ENCODE results near the gene TBC1D4.

The TBC1D4 gene

GRCh38 chr13:75402787-75403186, 79.2 kb downstream of the TBC1D4 start:
- H3K9me3 ChIP-seq (ENCODE audit: insufficient read depth, low read depth, low read length) = no peaks in the 10 kb centered on the region
- no peak overlapping the region for H2BK12ac ChIP-seq (ENCODE audit: low read length)
- H3K36me3 ChIP-seq (ENCODE audit: control insufficient read depth in 1 of 2, insufficient read depth in 2 of 2, low read length in 2 of 2) = no peaks in the 10 kb centered on the region
- no CpG with 5 or more reads among the region's 2 CpGs for WGBS (ENCODE audit: extremely low coverage, insufficient coverage, insufficient read length)
- H4K91ac ChIP-seq (ENCODE audit: low read depth, low read length) = no peak overlapping the region
- no peak overlapping the region for H3K4ac ChIP-seq (ENCODE audit: low read depth, low read length)
- H2AK5ac ChIP-seq (ENCODE audit: low read length) = no peak overlapping the region
- H3K4me3 ChIP-seq (ENCODE audit: low read depth, low read length) = no peak overlapping the region
- no peak overlapping the region for H2BK120ac ChIP-seq (ENCODE audit: insufficient read depth, low read length, poor library complexity)
- no peak overlapping the region for H3K14ac ChIP-seq (ENCODE audit: low read length)
- no peak overlapping the region for H3K23ac ChIP-seq (ENCODE audit: low read length)
- H3K27ac ChIP-seq (ENCODE audit: low read depth, low read length) = no peak overlapping the region
- no peak overlapping the region for H4K8ac ChIP-seq (ENCODE audit: low read depth, low read length)
- no peak overlapping the region for H2AFZ ChIP-seq (ENCODE audit: insufficient read depth, low read length, poor library complexity)
- H3K9ac ChIP-seq (ENCODE audit: low read length) = no peak overlapping the region
- no peak overlapping the region for H2BK5ac ChIP-seq (ENCODE audit: low read depth, low read length, poor library complexity)
- H3K79me1 ChIP-seq (ENCODE audit: low read length) = no peaks in the 10 kb centered on the region
- no peak for DNase-seq
- H3K79me2 ChIP-seq (ENCODE audit: control insufficient read depth, insufficient read depth, low read length, poor library complexity) = no peaks in the 10 kb centered on the region
- H3K4me2 ChIP-seq (ENCODE audit: low read length) = no peak overlapping the region
- H4K12ac ChIP-seq (ENCODE audit: low read depth, low read length) = no peak overlapping the region
- no peak overlapping the region for H3K18ac ChIP-seq (ENCODE audit: low read length)
- no peaks in the 10 kb centered on the region for H3K4me1 ChIP-seq (ENCODE audit: control insufficient read depth in 1 of 2, insufficient read depth in 2 of 2, low read length in 2 of 2)
- H3K27me3 ChIP-seq (ENCODE audit: insufficient read depth, low read length) = no peaks in the 10 kb centered on the region

DNA sequence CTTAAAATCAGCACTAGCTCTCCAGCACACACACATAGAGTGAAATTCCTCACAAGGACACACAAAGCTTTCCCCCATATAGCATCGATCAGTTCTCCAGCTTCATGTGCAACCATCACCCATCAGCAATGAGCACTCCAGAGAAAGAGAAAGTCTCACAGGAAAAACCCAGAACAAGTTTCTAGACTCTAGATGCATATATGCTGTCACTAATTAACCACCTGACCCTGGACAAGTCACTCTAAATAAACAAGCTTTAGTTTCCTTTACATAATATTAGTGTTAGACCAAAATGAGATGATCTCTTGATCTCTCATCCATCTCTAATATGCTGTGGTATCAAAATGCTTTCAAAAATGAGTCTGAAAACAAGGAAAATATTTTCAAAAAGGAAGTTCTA, 81.2 kb downstream of the TBC1D4 start:
- H4K91ac ChIP-seq (ENCODE audit: low read depth, low read length) = no peak overlapping the region
- no peak overlapping the region for H3K27ac ChIP-seq (ENCODE audit: low read depth, low read length)
- no peaks in the 10 kb centered on the region for H3K79me2 ChIP-seq (ENCODE audit: control insufficient read depth, insufficient read depth, low read length, poor library complexity)
- H3K4me2 ChIP-seq (ENCODE audit: low read length) = no peak overlapping the region
- no peaks in the 10 kb centered on the region for H3K27me3 ChIP-seq (ENCODE audit: insufficient read depth, low read length)
- no peak overlapping the region for H3K14ac ChIP-seq (ENCODE audit: low read length)
- no peak for DNase-seq
- H2BK120ac ChIP-seq (ENCODE audit: insufficient read depth, low read length, poor library complexity) = no peak overlapping the region
- H4K12ac ChIP-seq (ENCODE audit: low read depth, low read length) = no peak overlapping the region
- no CpG with 5 or more reads among the region's 1 CpG for WGBS (ENCODE audit: extremely low coverage, insufficient coverage, insufficient read length)
- no peak overlapping the region for H2AFZ ChIP-seq (ENCODE audit: insufficient read depth, low read length, poor library complexity)
- no peaks in the 10 kb centered on the region for H3K36me3 ChIP-seq (ENCODE audit: control insufficient read depth in 1 of 2, insufficient read depth in 2 of 2, low read length in 2 of 2)
- H3K4me1 ChIP-seq (ENCODE audit: control insufficient read depth in 1 of 2, insufficient read depth in 2 of 2, low read length in 2 of 2) = no peaks in the 10 kb centered on the region
- H3K4ac ChIP-seq (ENCODE audit: low read depth, low read length) = no peak overlapping the region
- H3K18ac ChIP-seq (ENCODE audit: low read length) = no peak overlapping the region
- H2BK12ac ChIP-seq (ENCODE audit: low read length) = no peak overlapping the region
- H3K9ac ChIP-seq (ENCODE audit: low read length) = no peak overlapping the region
- no peak overlapping the region for H3K4me3 ChIP-seq (ENCODE audit: low read depth, low read length)
- no peak overlapping the region for H2BK5ac ChIP-seq (ENCODE audit: low read depth, low read length, poor library complexity)
- no peak overlapping the region for H4K8ac ChIP-seq (ENCODE audit: low read depth, low read length)
- no peaks in the 10 kb centered on the region for H3K79me1 ChIP-seq (ENCODE audit: low read length)
- no peak overlapping the region for H3K23ac ChIP-seq (ENCODE audit: low read length)
- no peak overlapping the region for H2AK5ac ChIP-seq (ENCODE audit: low read length)
- no peaks in the 10 kb centered on the region for H3K9me3 ChIP-seq (ENCODE audit: insufficient read depth, low read depth, low read length)

DNA sequence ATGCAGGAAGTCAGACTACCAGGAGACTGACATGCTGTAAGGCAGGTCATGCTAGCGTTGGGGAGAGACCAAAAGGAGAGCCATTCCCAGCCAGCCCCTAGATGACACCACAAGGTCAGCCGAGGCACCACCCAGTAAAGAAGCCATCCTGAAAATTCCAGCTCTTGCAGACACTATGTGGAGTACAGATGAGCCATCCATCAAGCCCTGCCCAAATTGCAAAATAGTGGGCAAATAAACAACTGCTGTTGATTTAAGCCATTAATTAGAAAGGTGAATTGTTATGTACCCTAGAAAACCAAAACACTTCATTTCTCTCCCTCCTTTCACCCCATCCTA, 82.1 kb downstream of the TBC1D4 start:
- H3K18ac ChIP-seq (ENCODE audit: low read length) = no peak overlapping the region
- H2AFZ ChIP-seq (ENCODE audit: insufficient read depth, low read length, poor library complexity) = no peak overlapping the region
- H3K4me3 ChIP-seq (ENCODE audit: low read depth, low read length) = no peak overlapping the region
- no peaks in the 10 kb centered on the region for H3K79me1 ChIP-seq (ENCODE audit: low read length)
- H4K12ac ChIP-seq (ENCODE audit: low read depth, low read length) = no peak overlapping the region
- H3K27ac ChIP-seq (ENCODE audit: low read depth, low read length) = no peak overlapping the region
- no peak overlapping the region for H2BK5ac ChIP-seq (ENCODE audit: low read depth, low read length, poor library complexity)
- no peaks in the 10 kb centered on the region for H3K4me1 ChIP-seq (ENCODE audit: control insufficient read depth in 1 of 2, insufficient read depth in 2 of 2, low read length in 2 of 2)
- H4K91ac ChIP-seq (ENCODE audit: low read depth, low read length) = no peak overlapping the region
- no peak overlapping the region for H3K14ac ChIP-seq (ENCODE audit: low read length)
- H2BK120ac ChIP-seq (ENCODE audit: insufficient read depth, low read length, poor library complexity) = no peak overlapping the region
- H3K9ac ChIP-seq (ENCODE audit: low read length) = no peak overlapping the region
- no peak overlapping the region for H2BK12ac ChIP-seq (ENCODE audit: low read length)
- no peaks in the 10 kb centered on the region for H3K36me3 ChIP-seq (ENCODE audit: control insufficient read depth in 1 of 2, insufficient read depth in 2 of 2, low read length in 2 of 2)
- H3K79me2 ChIP-seq (ENCODE audit: control insufficient read depth, insufficient read depth, low read length, poor library complexity) = no peaks in the 10 kb centered on the region
- no peaks in the 10 kb centered on the region for H3K9me3 ChIP-seq (ENCODE audit: insufficient read depth, low read depth, low read length)
- no peak overlapping the region for H4K8ac ChIP-seq (ENCODE audit: low read depth, low read length)
- no peak overlapping the region for H3K4ac ChIP-seq (ENCODE audit: low read depth, low read length)
- no peak for DNase-seq
- no peak overlapping the region for H3K4me2 ChIP-seq (ENCODE audit: low read length)
- H3K23ac ChIP-seq (ENCODE audit: low read length) = no peak overlapping the region
- no peaks in the 10 kb centered on the region for H3K27me3 ChIP-seq (ENCODE audit: insufficient read depth, low read length)
- WGBS (ENCODE audit: extremely low coverage, insufficient coverage, insufficient read length) = no CpG with 5 or more reads among the region's 2 CpGs
- no peak overlapping the region for H2AK5ac ChIP-seq (ENCODE audit: low read length)

- no peak overlapping the region for H3K23ac ChIP-seq (ENCODE audit: low read length)
Measured at GRCh38 chr13:75399168-75399878, 82.6 kb downstream of the TBC1D4 start.

More at GRCh38 chr13:75399168-75399878, 82.6 kb downstream of the TBC1D4 start:
- H4K91ac ChIP-seq (ENCODE audit: low read depth, low read length) = no peak overlapping the region
- H3K14ac ChIP-seq (ENCODE audit: low read length) = no peak overlapping the region
- no peak overlapping the region for H3K27ac ChIP-seq (ENCODE audit: low read depth, low read length)
- H3K4me3 ChIP-seq (ENCODE audit: low read depth, low read length) = no peak overlapping the region
- no peak overlapping the region for H3K4me2 ChIP-seq (ENCODE audit: low read length)
- no peak overlapping the region for H2BK5ac ChIP-seq (ENCODE audit: low read depth, low read length, poor library complexity)
- WGBS (ENCODE audit: extremely low coverage, insufficient coverage, insufficient read length) = no CpG with 5 or more reads among the region's 2 CpGs
- H4K8ac ChIP-seq (ENCODE audit: low read depth, low read length) = no peak overlapping the region
- no peak overlapping the region for H2AK5ac ChIP-seq (ENCODE audit: low read length)
- H3K9me3 ChIP-seq (ENCODE audit: insufficient read depth, low read depth, low read length) = no peaks in the 10 kb centered on the region
- H4K12ac ChIP-seq (ENCODE audit: low read depth, low read length) = no peak overlapping the region
- no peak overlapping the region for H3K9ac ChIP-seq (ENCODE audit: low read length)
- H3K79me2 ChIP-seq (ENCODE audit: control insufficient read depth, insufficient read depth, low read length, poor library complexity) = no peaks in the 10 kb centered on the region
- no peaks in the 10 kb centered on the region for H3K79me1 ChIP-seq (ENCODE audit: low read length)
- H2AFZ ChIP-seq (ENCODE audit: insufficient read depth, low read length, poor library complexity) = no peak overlapping the region
- no peak overlapping the region for H3K18ac ChIP-seq (ENCODE audit: low read length)
- no peaks in the 10 kb centered on the region for H3K4me1 ChIP-seq (ENCODE audit: control insufficient read depth in 1 of 2, insufficient read depth in 2 of 2, low read length in 2 of 2)
- no peaks in the 10 kb centered on the region for H3K36me3 ChIP-seq (ENCODE audit: control insufficient read depth in 1 of 2, insufficient read depth in 2 of 2, low read length in 2 of 2)
- peak; percentile 17 to 49 for DNase-seq
- no peak overlapping the region for H2BK120ac ChIP-seq (ENCODE audit: insufficient read depth, low read length, poor library complexity)
- no peak overlapping the region for H3K4ac ChIP-seq (ENCODE audit: low read depth, low read length)
- no peak overlapping the region for H2BK12ac ChIP-seq (ENCODE audit: low read length)
- H3K27me3 ChIP-seq (ENCODE audit: insufficient read depth, low read length) = no peaks in the 10 kb centered on the region
